ENCODE results near the gene SYNGR2.

The SYNGR2 gene

GRCh38 chr17:78204387-78205123 lies 36.2 kb downstream of the SYNGR2 start:
- DNase-seq (ENCODE audit: low spot score): no peak

- DNase-seq (ENCODE audit: low spot score): no peak
Observed at GRCh38 chr17:78205124-78205775, 36.9 kb downstream of the SYNGR2 start.

GRCh38 chr17:78206298-78206697 lies 37.9 kb downstream of the SYNGR2 start:
- DNase-seq (ENCODE audit: low spot score): no peak

- no peak for DNase-seq (ENCODE audit: low spot score)
Observed at GRCh38 chr17:78208486-78208885, 40.1 kb downstream of the SYNGR2 start.

GRCh38 chr17:78210111-78210510 lies 41.7 kb downstream of the SYNGR2 start:
- DNase-seq (ENCODE audit: low spot score): no peak

- no peak for DNase-seq (ENCODE audit: low spot score)
Observed at GRCh38 chr17:78211032-78211431, 42.7 kb downstream of the SYNGR2 start.

- peak; percentile 91 for DNase-seq (ENCODE audit: low spot score)
Observed at GRCh38 chr17:78214016-78214705, 45.8 kb downstream of the SYNGR2 start, which contains the start of gene BIRC5. TSS of gene BIRC5 (plus strand) at chr17:78214253. CDS start at chr17:78214317, 64 bp downstream.

GRCh38 chr17:78214706-78215061 lies 46.3 kb downstream of the SYNGR2 start:
- DNase-seq (ENCODE audit: low spot score): no peak

GRCh38 chr17:78219396-78220150 lies 51.2 kb downstream of the SYNGR2 start:
- no peak for DNase-seq (ENCODE audit: low spot score)
